Erythroblast (primary cell): Measurements from ENCODE around the gene PTK6.

Experiments used
- GATA1 ChIP-seq: IDR thresholded peaks from 2 replicates; pipeline ENCODE4 v1.6.1; 2011; ENCODE audit warnings: low read depth, mild to moderate bottlenecking, control low read depth, low read length, moderate library complexity
- POLR2A ChIP-seq: IDR thresholded peaks from 2 replicates; pipeline ENCODE4 v1.6.1; 2011; ENCODE audit warnings: mild to moderate bottlenecking, low read length

DNA sequence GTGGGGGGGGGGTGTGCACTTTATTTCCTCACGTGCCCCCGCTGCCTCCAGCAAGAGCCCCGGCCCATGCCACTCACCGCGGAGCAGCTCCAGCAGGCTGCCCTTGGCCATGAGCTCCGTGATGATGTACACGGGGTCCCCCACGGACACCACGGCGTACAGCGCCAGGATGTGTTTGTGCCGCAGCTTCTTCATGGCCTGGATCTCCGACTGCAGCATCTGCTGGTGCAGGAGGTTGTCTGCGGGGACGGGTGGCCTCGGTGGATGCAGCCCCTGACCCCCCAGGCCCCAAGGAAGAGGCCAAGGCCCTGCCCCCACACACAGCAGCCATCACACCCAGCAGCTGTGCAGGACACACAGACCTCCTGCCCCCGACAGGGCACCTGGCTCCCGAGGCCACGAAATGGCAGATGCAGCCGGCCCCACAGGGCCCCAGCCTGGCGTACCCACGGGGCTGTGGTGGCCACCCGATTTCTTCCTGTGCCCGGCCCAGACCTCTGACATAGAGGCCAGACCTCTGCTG is 4.7 kb downstream of the PTK6 start:
- TF ChIP-seq POLR2A (no peak), GATA1 (no peak)
